ENCODE data around the gene TTLL13.

- TF ChIP-seq CTCF (IDR thresholded peaks at IDR 0.05), result no peak
- TF ChIP-seq POLR2A (IDR thresholded peaks at IDR 0.05), result no peak
These were observed 45.9 kb upstream of the TTLL13 start for GRCh38 chr15:90203473-90203872.
